GM19452 (cell line): ENCODE results near the gene CFAP57.

Experiments
- ATAC-seq: cut with Tn5 transposase; IDR thresholded peaks from one replicate; pipeline ENCODE4 v1.9.1; 2021; ENCODE audit not compliant: unreplicated experiment

The CFAP57 gene

GRCh38 chr1:43222879-43223278 lies 50.7 kb downstream of the CFAP57 start:
- no peak for ATAC-seq

- no peak for ATAC-seq
Measured at GRCh38 chr1:43225168-43225567, 53.0 kb downstream of the CFAP57 start.

- ATAC-seq = no peak
Measured at GRCh38 chr1:43227143-43227764, 55.1 kb downstream of the CFAP57 start.

GRCh38 chr1:43229826-43230780 lies 58.0 kb downstream of the CFAP57 start:
- no peak for ATAC-seq

- ATAC-seq = no peak
Measured at GRCh38 chr1:43232074-43232473, 59.9 kb downstream of the CFAP57 start.

GRCh38 chr1:43232482-43232881 lies 60.4 kb downstream of the CFAP57 start:
- ATAC-seq = no peak

- ATAC-seq = no peak
Measured at GRCh38 chr1:43233631-43234030, 61.5 kb downstream of the CFAP57 start.

- ATAC-seq = no peak
Measured at GRCh38 chr1:43234267-43234666, 62.1 kb downstream of the CFAP57 start.

GRCh38 chr1:43235040-43235439 lies 62.9 kb downstream of the CFAP57 start:
- no peak for ATAC-seq

- no peak for ATAC-seq
Measured at GRCh38 chr1:43235451-43236121, 63.5 kb downstream of the CFAP57 start.

- ATAC-seq = no peak
Measured at GRCh38 chr1:43237121-43237520, 65.0 kb downstream of the CFAP57 start.

GRCh38 chr1:43238085-43238484 lies 66.0 kb downstream of the CFAP57 start:
- ATAC-seq = no peak

- no peak for ATAC-seq
Measured at GRCh38 chr1:43238991-43239469, 66.9 kb downstream of the CFAP57 start.

GRCh38 chr1:43239484-43239883 lies 67.4 kb downstream of the CFAP57 start:
- ATAC-seq = peak; percentile 65

GRCh38 chr1:43241413-43241836 lies 69.3 kb downstream of the CFAP57 start:
- no peak for ATAC-seq

GRCh38 chr1:43243299-43243698 lies 71.2 kb downstream of the CFAP57 start:
- no peak for ATAC-seq

- ATAC-seq = no peak
Measured at GRCh38 chr1:43246466-43247213, 74.5 kb downstream of the CFAP57 start.

GRCh38 chr1:43247256-43247921 lies 75.3 kb downstream of the CFAP57 start:
- ATAC-seq = no peak

GRCh38 chr1:43250351-43250761 lies 78.2 kb downstream of the CFAP57 start:
- no peak for ATAC-seq

- no peak for ATAC-seq
Measured at GRCh38 chr1:43251024-43251423, 78.9 kb downstream of the CFAP57 start.
